Stimulated activated CD4-positive, alpha-beta T cell treated with anti-CD3 and anti-CD28 coated beads, TNF-alpha, amount 100 ng/mL, for 4 hours (primary cell): ENCODE results near the gene ADAD2.
"Not testable (repeated sequence)": the region's sequence is repeated elsewhere in the genome, so short reads cannot be mapped to it uniquely, and the experiment has no call there.

Experiments used
- DNase-seq, 3 experiments: peaks; one replicate each; pipeline ENCODE4 v3.0.0-alpha.2; 2020; ENCODE audit warnings: low read depth in 3 of 3

Gene ADAD2

GRCh38 chr16:84195201-84196093, 4.5 kb downstream of the ADAD2 start:
- no peak for DNase-seq

GRCh38 chr16:84196101-84196500, 5.1 kb downstream of the ADAD2 start:
- DNase-seq = no peak

GRCh38 chr16:84196727-84197394, 5.9 kb downstream of the ADAD2 start:
- DNase-seq = no peak

- no peak for DNase-seq
Observed at GRCh38 chr16:84197466-84198128, 6.6 kb downstream of the ADAD2 start.

- DNase-seq = no peak
Observed at GRCh38 chr16:84198401-84198800, 7.4 kb downstream of the ADAD2 start.

- no peak for DNase-seq
Observed at GRCh38 chr16:84199097-84199496, 8.1 kb downstream of the ADAD2 start.

- DNase-seq = no peak
Observed at GRCh38 chr16:84199861-84200260, 8.9 kb downstream of the ADAD2 start.

GRCh38 chr16:84204551-84204950, 13.6 kb downstream of the ADAD2 start:
- DNase-seq = not testable (repeated sequence)

- DNase-seq = not testable (repeated sequence)
Observed at GRCh38 chr16:84205123-84205522, 14.2 kb downstream of the ADAD2 start.

- no peak for DNase-seq
Observed at GRCh38 chr16:84205976-84206691, 15.2 kb downstream of the ADAD2 start.

- DNase-seq = no peak
Observed at GRCh38 chr16:84207251-84207650, 16.3 kb downstream of the ADAD2 start.

GRCh38 chr16:84207879-84208278, 16.9 kb downstream of the ADAD2 start:
- no peak for DNase-seq

GRCh38 chr16:84209989-84210388, 19.0 kb downstream of the ADAD2 start:
- no peak for DNase-seq

- no peak for DNase-seq
Observed at GRCh38 chr16:84212154-84212553, 21.2 kb downstream of the ADAD2 start.

- no peak for DNase-seq
Observed at GRCh38 chr16:84212631-84213030, 21.7 kb downstream of the ADAD2 start.

- no peak for DNase-seq
Observed at GRCh38 chr16:84214451-84215066, 23.6 kb downstream of the ADAD2 start.

- DNase-seq = no peak
Observed at GRCh38 chr16:84215531-84215930, 24.6 kb downstream of the ADAD2 start.

GRCh38 chr16:84216144-84216543, 25.2 kb downstream of the ADAD2 start:
- DNase-seq = not testable (repeated sequence)

- DNase-seq = no peak
Observed at GRCh38 chr16:84218176-84218823, 27.3 kb downstream of the ADAD2 start.

- no peak for DNase-seq
Observed at GRCh38 chr16:84218956-84219355, 28.0 kb downstream of the ADAD2 start.

GRCh38 chr16:84220851-84221250, 29.9 kb downstream of the ADAD2 start:
- DNase-seq = no peak
